Choroid plexus epithelial cell (primary cell): ENCODE data around the gene DESI1.
"Not testable (repeated sequence)": the region's sequence is repeated elsewhere in the genome, so short reads cannot be mapped to it uniquely, and the experiment has no call there.

Experiments
- DNase-seq: peaks from one replicate; pipeline ENCODE4 v3.0.0-alpha.2; 2010; ENCODE audit warnings: low read depth
- H3K4me3 ChIP-seq: 2 replicates; pipeline ENCODE4 v1.5.1; 2011; ENCODE audit warnings: low read depth, mild to moderate bottlenecking, control low read depth, low read length, moderate library complexity
- TF ChIP-seq, protein P1 (sequence below): conservative IDR thresholded peaks from 2 replicates; pipeline ENCODE4 v1.5.1; 2011; ENCODE audit warnings: low read depth, mild to moderate bottlenecking, control low read depth, inconsistent platforms, low read length, moderate library complexity

Gene DESI1

DNA sequence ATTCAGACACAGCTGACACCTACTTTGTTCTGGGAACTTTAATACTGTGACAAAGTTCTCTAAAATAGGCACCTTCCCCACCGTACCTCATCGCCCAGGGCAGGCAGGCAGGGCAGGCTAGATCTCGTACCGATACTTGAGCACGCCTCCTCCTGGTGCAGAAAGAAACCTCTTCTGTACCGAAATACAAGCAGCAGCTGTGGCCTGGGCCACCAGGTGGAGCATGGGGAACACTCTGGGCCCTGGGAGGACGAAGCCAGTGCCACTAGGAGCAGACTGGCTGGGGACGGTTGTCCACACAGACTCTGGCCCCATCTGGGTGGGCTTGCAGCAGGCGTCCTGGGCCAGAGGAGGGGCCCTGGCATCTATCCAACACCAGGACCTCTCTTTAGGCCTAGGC, 44.0 kb downstream of the DESI1 start:
- TF ChIP-seq, protein P1, sequence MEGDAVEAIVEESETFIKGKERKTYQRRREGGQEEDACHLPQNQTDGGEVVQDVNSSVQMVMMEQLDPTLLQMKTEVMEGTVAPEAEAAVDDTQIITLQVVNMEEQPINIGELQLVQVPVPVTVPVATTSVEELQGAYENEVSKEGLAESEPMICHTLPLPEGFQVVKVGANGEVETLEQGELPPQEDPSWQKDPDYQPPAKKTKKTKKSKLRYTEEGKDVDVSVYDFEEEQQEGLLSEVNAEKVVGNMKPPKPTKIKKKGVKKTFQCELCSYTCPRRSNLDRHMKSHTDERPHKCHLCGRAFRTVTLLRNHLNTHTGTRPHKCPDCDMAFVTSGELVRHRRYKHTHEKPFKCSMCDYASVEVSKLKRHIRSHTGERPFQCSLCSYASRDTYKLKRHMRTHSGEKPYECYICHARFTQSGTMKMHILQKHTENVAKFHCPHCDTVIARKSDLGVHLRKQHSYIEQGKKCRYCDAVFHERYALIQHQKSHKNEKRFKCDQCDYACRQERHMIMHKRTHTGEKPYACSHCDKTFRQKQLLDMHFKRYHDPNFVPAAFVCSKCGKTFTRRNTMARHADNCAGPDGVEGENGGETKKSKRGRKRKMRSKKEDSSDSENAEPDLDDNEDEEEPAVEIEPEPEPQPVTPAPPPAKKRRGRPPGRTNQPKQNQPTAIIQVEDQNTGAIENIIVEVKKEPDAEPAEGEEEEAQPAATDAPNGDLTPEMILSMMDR, result peak; percentile 79
- DNase-seq, result peak; percentile 67
- H3K4me3 ChIP-seq, result no peak overlapping the region

DNA sequence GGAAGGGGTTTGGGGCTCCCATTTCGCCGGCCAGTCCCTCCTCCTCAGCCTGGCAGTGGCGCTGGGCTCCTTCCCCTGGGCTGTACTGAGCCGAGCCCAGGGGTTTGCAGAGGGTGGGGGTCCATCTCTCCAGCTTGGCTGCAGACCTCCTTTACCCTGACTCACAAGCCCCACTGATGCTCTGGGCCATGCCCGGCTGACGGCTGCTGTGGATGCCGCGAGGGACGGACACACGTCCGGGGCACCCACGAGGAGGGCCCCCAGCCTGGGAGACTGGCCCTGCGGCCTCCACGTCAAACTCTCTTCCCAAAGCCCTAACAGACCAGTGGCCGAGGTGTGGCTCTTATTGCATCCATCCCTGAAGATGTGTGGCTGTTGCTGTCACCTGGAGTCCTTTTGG, 45.3 kb downstream of the DESI1 start:
- H3K4me3 ChIP-seq, result no peak overlapping the region
- no peak for DNase-seq
- TF ChIP-seq, protein P1, result no peak

DNA sequence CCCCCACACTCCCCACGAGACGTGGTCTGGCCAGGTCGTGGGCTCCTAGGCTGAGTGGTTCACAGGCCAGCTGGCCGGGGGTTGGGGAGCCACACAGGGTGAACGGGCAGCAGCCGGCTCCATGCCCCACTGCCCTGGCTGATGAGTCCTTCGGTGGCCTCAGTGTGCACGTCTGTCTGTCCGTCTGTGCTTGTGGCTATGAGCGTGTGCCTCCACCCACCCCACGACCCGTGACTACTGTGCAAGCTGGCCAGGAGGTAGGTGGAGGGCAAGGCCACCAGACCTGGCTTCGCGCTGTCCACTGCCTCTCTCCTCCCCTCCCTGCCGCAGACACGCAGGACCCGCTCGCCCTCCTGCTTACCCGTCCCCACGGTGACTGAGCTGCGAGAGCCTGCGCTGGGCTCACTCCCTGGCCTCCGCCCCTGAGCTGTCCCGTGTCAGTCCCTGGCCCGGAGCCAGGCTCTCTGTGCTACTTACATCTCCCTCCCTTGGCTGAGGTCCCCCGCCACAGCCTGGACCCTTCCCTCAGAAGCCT, 45.9 kb downstream of the DESI1 start:
- TF ChIP-seq, protein P1, result no peak
- H3K4me3 ChIP-seq, result no peak overlapping the region
- DNase-seq, result no peak

GRCh38 chr22:41573677-41574076, 47.2 kb downstream of the DESI1 start:
- TF ChIP-seq, protein P1, result no peak
- H3K4me3 ChIP-seq, result no peak overlapping the region
- no peak for DNase-seq

GRCh38 chr22:41572305-41572704, 48.5 kb downstream of the DESI1 start:
- H3K4me3 ChIP-seq, DNase-seq: not testable (repeated sequence)

GRCh38 chr22:41571786-41572185, 49.1 kb downstream of the DESI1 start:
- TF ChIP-seq, protein P1, result no peak
- no peak for DNase-seq
- no peak overlapping the region for H3K4me3 ChIP-seq

DNA sequence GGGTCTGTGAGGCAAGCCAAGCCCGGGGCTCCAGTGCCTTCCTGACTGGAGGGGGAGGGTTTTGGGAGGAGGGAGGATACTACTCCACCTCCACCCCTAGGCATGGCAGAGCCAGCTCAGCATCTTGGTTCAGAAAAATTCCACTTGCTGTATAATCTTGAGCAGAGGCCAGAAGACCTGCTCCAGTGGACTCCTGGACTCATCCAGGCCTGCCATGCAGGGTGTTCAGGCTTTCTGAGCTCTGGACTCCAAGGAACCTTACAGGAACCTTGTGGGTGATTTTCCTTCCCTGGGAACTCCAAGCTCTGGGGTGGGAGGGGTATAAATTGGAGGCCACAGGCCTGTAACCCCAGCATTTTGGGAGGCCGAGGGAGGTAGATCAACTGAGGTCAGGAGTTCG, 50.6 kb downstream of the DESI1 start:
- TF ChIP-seq, protein P1, result no peak
- no peak for DNase-seq
- no peak overlapping the region for H3K4me3 ChIP-seq
